GM06990 (cell line): Measurements from ENCODE around the gene NAIF1.

Source experiments
- DNase-seq: peaks from one replicate; pipeline ENCODE4 v3.0.0-alpha.2; 2011; ENCODE audit not compliant: insufficient read length; ENCODE audit errors: extremely low read depth
- H3K27me3 ChIP-seq: replicated peaks from 2 replicates; pipeline ENCODE4 v1.6.0; 2011; ENCODE audit warnings: low read length; ENCODE audit not compliant: control insufficient read depth, insufficient read depth
- H3K36me3 ChIP-seq: 2 replicates; pipeline ENCODE4 v1.5.1; 2011; ENCODE audit warnings: low read length; ENCODE audit not compliant: control insufficient read depth, insufficient read depth
- H3K4me3 ChIP-seq: replicated peaks from 2 replicates; pipeline ENCODE4 v1.5.1; 2011; ENCODE audit warnings: low read depth, mild to moderate bottlenecking, control low read depth, low read length
- CTCF ChIP-seq: IDR thresholded peaks from 2 replicates; pipeline ENCODE4 v1.5.1; 2011; ENCODE audit warnings: low read length, control low read depth, mild to moderate bottlenecking, inconsistent platforms; ENCODE audit not compliant: insufficient read depth, poor library complexity, severe bottlenecking

NAIF1 gene

GRCh38 chr9:128099932-128100491, 32.9 kb upstream of the NAIF1 start:
- TF ChIP-seq CTCF, result no peak
- Histone ChIP-seq H3K27me3 (no peaks in the 10 kb centered on the region), H3K4me3 (no peak overlapping the region), H3K36me3 (peaks cover 27% of the 10 kb centered on the region)
- no peak for DNase-seq

GRCh38 chr9:128099231-128099931, 32.3 kb upstream of the NAIF1 start:
- peaks cover 27% of the 10 kb centered on the region for H3K36me3 ChIP-seq
- H3K4me3 ChIP-seq, result no peak overlapping the region
- no peak for DNase-seq
- TF ChIP-seq CTCF, result no peak
- no peaks in the 10 kb centered on the region for H3K27me3 ChIP-seq

- DNase-seq, result no peak
- Histone ChIP-seq H3K27me3 (no peaks in the 10 kb centered on the region), H3K36me3 (peaks cover 21% of the 10 kb centered on the region), H3K4me3 (no peak overlapping the region)
- TF ChIP-seq CTCF, result no peak
These were observed 31.4 kb upstream of the NAIF1 start for GRCh38 chr9:128098297-128099230.

GRCh38 chr9:128097543-128098296, 30.6 kb upstream of the NAIF1 start:
- Histone ChIP-seq H3K4me3 (no peak overlapping the region), H3K36me3 (peaks cover 14% of the 10 kb centered on the region), H3K27me3 (no peaks in the 10 kb centered on the region)
- no peak for TF ChIP-seq CTCF
- DNase-seq, result no peak

- H3K36me3 ChIP-seq, result peaks cover 6% of the 10 kb centered on the region
- no peak for TF ChIP-seq CTCF
- DNase-seq, result no peak
These were observed 29.8 kb upstream of the NAIF1 start for GRCh38 chr9:128096616-128097536.

More at GRCh38 chr9:128096616-128097536, 29.8 kb upstream of the NAIF1 start:
- Histone ChIP-seq H3K27me3 (no peaks in the 10 kb centered on the region), H3K4me3 (no peak overlapping the region)
